GM19372 (cell line): Measurements from ENCODE around the gene NKAIN2.

Experiments
- ATAC-seq: cut with Tn5 transposase; IDR thresholded peaks from one replicate; pipeline ENCODE4 v1.9.1; 2021; ENCODE audit warnings: mild to moderate bottlenecking, low read depth, moderate library complexity; ENCODE audit not compliant: unreplicated experiment

The NKAIN2 gene

GRCh38 chr6:124780623-124781022 is 977.0 kb downstream of the NKAIN2 start:
- ATAC-seq: no peak

DNA sequence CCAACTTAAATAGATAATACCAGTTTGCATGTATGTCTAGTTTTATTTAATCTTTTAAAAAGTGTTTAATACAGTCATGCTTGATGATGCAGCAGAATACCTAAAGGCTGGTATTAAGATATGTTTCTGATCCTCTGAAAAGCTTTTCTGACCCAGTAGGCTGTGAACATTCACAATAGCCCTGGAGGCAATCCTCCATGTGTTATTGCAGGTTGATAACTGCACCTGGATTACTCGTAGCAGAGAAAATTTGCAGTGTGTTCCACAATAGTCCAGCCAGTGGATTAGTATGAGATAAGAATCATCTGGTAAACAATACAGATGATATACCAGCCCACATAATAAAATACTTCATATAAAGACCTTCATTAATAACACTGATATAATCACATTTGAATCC is 979.7 kb downstream of the NKAIN2 start:
- ATAC-seq: no peak

DNA sequence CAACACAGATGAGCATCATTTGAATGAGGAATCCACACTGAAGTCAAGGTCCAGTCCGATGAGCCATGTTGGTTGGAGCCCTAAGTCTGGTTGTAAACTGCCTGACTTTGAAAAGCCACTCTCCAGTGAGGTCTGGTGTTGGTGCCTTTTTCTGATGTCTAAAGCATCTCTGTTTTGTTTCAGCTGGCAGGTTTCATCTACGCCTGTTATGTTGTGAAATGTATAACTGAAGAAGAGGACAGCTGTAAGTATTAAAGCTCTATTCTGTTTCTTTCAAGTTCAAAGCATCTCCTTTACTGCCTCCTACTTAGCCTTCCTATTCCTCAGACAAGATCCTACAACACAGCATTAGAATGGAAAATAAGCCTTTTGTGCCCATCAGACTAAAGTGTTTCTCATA is 987.5 kb downstream of the NKAIN2 start:
- ATAC-seq: no peak

DNA sequence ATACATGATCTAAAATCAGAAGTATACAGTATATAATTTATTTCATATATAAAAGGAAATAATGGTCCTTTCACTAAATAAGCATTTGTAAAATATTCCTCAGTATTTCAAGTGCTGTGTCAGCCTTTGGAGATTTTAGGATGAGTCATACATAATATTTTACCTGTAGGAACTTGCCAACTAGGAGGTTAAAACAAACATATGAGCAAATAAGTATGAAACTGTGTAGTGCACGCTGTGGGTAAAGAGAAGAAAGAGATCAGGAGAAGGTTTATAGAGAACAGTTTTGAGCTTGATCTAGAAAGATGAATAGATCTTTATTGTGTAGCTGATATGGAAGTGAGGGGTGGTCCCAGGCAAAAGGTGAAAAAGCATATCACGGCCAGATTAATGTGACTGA is 988.7 kb downstream of the NKAIN2 start:
- no peak for ATAC-seq

GRCh38 chr6:124793398-124793797 is 989.7 kb downstream of the NKAIN2 start:
- ATAC-seq: no peak

DNA sequence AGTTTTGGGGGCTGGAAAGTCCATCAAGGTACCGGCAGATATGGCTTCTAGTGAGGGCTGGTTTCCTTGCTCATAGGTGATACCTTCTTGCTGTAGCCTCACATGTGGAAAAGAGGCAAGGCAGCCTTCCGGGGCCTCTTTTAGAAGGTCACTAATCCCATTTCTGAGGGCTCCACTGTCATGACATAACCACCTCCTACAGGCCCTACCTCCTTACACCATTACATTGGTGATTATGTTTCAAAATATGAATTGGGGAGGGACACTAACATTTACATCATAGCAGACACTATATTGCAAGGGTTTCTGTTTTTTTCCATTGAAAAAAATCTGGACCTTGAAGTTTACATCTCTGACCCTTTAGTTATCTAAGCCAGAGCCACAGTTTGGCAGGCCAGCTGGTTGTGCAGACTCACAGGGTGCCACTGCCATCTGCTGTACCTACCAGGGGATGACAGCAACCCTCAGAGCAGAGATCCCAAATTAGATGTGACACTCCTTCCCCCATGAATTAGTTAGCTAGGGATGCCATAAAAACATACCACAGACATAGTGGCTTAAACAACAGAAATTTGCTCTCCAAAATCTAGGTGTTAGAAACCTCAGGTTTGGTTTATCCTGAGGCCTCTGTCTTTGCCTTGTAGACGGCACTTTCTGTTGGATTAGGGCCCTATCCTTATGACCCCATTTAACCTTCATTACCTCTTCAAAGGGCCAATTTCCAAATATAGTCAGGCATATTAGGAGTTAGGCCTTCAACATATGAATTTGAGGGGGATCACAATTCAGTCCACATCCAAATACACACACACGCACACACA is 992.2 kb downstream of the NKAIN2 start:
- ATAC-seq: no peak

DNA sequence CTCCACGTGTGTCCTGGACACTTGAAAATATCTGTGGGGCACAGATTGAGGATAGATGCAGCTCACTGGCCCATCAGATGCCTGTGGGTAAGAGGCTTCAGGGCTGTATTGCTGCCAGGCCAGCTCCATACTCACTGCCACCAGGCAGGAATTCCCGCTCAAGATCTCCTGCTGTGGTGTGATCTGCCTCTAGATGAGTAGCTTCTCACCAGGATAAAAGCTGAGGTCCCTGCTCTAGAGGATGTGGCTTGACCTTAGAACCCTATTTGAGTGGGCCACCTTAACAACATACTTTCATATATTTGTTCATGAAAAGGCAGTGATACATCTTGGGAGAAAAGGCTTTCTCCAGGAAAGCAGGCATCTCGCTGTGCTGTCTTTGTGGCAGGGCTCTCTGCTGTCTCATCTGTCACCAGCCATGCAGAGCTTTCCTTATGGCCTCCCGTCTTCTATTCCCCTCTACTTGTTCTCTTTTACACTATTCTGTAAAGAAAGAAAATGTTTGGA is 992.9 kb downstream of the NKAIN2 start:
- no peak for ATAC-seq

DNA sequence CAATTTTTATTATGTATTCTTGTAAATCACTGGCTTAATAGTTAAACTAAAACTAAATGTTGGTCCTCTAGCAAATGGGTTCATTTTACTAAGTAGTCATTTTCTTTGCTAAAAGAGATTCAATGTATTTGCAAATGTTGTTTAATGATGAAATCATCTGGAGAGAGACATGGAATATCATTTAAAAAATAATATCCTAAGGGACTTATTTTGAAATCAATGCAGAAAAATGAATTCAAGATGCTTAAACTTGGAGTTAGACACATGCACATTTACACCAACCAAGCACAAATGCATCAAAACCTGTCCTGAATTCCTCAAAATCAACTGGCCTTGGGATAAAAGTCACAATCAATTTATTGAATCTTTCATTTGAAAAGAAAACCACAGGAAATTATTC is 993.6 kb downstream of the NKAIN2 start:
- no peak for ATAC-seq

- ATAC-seq: no peak
Observed at GRCh38 chr6:124798942-124799496, 995.4 kb downstream of the NKAIN2 start.

DNA sequence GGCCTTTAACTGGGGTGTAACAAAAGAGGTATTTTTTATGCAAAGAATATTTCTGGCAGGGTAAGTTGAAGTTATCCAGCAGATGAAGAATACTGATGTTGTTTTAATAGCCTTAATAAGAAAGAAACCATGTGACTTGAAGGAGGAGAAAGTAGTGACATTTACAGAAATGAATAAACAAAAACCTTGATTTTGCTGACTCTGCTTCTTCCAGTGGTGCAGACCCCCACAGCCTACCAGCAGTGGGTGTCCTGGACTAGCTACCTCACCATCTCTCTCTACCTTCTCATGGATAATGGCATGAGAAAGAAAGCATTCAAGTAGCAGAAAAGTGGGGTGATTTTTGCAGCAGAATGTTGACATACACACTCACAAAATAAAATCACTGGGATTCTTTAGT is 996.0 kb downstream of the NKAIN2 start:
- ATAC-seq: no peak

GRCh38 chr6:124800222-124800621 is 996.6 kb downstream of the NKAIN2 start:
- ATAC-seq: no peak

DNA sequence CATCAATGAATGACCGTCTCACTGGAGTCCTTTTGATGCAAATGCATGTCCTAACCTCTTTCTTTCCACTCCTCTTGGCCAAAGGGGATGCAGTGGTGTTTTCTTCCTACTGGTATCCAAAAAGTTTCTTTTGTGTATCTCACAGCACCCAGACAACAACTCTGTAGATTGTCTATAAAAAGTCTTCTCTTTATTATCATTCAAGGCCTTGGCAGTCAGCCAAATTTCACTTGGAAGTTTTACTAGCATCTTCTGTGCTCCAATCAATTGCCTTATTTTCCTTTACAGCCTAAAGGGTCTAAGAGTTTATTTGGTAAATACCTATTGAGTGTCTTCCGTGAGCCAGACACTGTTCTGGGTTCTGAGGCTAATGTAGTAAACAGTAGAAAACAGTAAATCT is 1008.4 kb downstream of the NKAIN2 start:
- no peak for ATAC-seq

DNA sequence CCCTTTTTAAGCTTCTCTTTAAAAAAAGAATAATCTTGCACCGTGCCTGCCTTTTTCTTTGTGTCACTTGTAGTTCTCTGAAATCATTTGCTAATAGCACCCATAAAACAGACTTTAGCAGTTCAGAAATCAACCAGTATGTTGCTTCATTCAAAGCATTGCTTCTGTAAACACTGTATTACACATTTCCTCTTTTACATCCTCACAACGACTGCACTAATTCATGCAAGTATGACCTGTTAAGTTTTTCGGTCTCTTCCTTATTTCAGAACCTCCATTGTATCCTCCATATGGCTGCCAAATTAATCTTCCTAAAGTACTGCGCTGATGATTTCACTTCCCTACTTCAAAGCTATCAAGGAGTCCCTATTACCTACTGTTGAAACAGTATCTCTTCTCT is 1015.7 kb downstream of the NKAIN2 start:
- ATAC-seq: no peak

GRCh38 chr6:124822204-124822613 is 1018.5 kb downstream of the NKAIN2 start:
- ATAC-seq: no peak

GRCh38 chr6:124822721-124823120 is 1019.1 kb downstream of the NKAIN2 start:
- no peak for ATAC-seq

- ATAC-seq: no peak
Observed at GRCh38 chr6:124823240-124824111, 1019.8 kb downstream of the NKAIN2 start.

- ATAC-seq: no peak
Observed at GRCh38 chr6:124825564-124825963, 1021.9 kb downstream of the NKAIN2 start.

DNA sequence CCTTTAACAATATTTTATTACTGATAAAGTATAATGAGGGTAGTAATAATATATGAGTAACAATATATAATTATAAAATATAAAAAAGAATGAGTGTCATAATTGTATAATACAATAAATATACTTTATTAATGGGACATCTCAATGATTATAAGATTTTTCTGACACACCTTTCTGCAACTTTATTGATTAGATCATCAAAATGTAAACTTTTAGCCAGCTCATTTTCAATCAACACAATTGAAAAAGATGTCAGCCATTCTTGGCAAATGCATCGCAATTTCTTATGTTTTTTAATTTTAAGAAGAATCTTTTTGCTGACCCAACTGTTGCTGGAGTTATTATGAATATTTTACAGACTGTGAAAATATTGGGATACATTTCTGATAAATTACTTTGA is 1026.2 kb downstream of the NKAIN2 start:
- no peak for ATAC-seq

- no peak for ATAC-seq
Observed at GRCh38 chr6:124830506-124830905, 1026.8 kb downstream of the NKAIN2 start.

DNA sequence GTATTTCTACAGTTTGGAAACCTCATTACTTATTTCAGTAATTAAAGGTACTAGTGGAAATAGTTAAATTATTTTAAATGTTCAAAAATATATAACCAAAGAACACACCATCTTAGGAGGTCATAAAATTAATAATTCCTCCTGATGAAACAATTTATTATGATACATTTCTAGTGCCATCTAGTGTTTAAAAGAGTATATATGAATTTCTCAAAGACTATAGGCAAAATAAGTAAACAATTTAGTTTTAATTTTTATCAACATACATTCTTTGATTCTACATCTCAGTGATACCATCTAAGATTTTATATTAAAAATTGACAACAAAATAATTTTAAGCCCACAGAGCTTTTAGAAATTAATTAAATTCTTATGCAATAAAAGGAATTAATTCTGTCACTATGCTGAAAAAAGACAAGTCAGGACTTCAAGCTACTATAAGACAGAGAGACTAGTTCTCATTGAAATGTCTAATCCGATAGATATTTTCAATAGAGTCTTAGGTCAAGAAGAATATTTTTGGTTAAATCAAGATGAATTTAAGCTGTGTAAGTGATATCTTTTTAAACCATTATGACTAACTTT is 1050.8 kb downstream of the NKAIN2 start:
- no peak for ATAC-seq

DNA sequence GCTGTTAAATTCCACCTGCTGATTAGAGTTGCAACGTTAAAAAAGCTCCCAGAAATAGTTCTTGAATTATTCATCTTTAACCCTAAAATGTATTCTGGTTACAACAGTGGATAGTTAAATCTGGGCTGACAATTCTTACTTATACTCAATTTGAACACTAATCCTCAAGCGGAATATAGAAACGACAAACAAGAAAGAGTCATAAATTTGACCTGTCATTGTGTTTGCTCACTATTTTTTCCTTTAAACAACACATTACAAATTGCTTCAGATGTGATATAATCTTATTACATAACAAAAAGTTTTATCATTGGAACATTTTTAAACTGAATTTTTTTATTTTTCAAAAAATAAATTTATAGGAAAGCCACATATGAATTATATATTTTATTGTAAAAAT is 1054.1 kb downstream of the NKAIN2 start:
- no peak for ATAC-seq
